Activated gamma-delta T cell (primary cell): Measurements from ENCODE around the gene ARHGEF10L.

Experiments
- DNase-seq: peaks from one replicate; lab custom pipeline; 2025; lab: John Stamatoyannopoulos, UW

Gene ARHGEF10L

DNA sequence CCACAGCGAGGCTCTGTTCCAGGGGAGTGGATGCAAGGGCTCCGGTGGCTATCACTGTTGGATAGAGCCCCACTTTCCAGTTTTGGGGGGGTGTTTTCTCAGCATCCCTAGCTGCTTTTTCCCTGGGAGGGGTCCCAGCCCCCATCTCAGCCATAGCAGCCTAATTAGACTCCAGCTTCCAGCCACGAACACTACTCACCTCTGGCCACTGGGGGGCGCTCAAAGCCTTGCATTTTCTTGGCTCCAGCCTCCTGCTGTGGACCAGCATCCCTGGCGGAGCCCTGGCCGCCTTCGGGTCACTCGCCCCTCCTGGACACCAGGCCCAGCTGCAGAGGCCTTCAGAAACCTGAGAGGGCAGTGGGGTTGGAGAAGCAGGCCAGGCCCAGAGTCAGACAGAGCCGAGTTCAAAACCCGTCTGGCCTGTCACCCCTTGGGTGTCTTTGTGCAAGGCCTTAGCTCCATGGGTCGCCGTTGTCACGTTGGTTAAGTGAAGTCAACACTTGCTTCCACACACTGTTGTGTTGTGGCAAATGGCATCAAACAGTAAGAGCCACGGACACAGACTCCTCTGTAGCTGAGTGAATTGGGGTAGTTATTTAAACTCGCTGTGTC, 122.2 kb downstream of the ARHGEF10L start:
- no peak for DNase-seq

GRCh38 chr1:17662296-17662695, 122.8 kb downstream of the ARHGEF10L start:
- DNase-seq: no peak

DNA sequence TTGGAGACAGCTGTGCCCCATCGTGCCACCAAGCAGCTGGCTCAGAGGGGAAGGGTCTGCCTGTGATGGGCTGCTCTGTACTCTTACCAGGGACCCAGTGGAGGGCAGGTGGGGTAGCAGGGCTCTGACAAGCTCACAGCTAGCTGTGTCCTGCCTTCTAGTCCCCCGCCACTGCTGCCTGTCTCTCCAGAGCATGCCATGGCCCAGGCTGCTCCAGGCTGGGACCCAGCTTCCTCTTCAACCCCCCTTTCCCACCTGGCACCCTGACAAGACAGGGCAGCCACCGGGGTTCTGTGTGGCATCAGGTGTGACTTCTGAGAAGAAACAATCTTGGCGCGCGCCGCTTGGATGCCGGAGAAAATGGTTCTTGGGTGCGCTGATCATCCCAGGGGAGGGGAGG, 123.3 kb downstream of the ARHGEF10L start:
- DNase-seq: no peak

- no peak for DNase-seq
These were observed 124.1 kb downstream of the ARHGEF10L start for GRCh38 chr1:17663646-17664045.

DNA sequence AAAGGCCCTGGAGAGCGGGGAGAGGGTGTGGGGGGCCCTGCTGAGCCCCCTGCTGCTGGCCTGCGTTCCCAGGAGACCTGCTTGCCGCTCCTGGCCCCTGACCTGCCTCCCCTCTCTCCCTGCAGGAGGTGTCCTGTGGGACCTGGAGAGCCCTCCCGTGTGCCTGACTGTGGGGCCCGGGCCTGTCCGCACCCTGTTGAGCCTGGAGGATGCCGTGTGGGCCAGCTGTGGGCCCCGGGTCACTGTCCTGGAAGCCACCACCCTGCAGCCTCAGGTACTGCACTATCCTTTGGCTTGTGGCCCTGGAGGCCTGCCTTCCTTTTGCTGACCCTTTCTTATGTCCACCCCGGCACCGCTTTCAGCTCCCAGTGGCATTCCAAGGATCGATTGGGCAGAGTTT, 124.8 kb downstream of the ARHGEF10L start:
- DNase-seq: no peak

- DNase-seq: no peak
These were observed 125.6 kb downstream of the ARHGEF10L start for GRCh38 chr1:17665054-17665453.

GRCh38 chr1:17665950-17666720, 126.6 kb downstream of the ARHGEF10L start:
- no peak for DNase-seq

DNA sequence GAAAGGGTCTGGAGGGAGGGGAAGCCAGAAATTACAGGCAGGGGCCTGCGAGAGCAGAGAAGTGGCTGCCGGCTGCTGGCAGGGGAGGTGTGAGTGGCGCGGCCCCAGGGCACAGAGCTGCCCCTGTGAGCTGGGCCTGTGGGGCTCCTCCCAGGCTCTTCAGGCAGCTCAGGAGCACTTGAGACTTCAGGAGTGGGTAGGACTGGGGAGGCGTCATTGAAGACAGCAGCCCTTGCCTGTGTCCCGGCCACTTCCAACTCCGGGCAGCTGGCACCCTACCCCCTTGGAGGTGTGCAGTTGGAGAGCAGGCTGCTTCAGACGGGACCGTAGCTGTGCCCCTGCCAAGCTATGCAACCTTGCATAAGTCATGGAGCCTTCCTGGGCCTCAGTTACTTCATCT, 128.1 kb downstream of the ARHGEF10L start:
- DNase-seq: no peak

DNA sequence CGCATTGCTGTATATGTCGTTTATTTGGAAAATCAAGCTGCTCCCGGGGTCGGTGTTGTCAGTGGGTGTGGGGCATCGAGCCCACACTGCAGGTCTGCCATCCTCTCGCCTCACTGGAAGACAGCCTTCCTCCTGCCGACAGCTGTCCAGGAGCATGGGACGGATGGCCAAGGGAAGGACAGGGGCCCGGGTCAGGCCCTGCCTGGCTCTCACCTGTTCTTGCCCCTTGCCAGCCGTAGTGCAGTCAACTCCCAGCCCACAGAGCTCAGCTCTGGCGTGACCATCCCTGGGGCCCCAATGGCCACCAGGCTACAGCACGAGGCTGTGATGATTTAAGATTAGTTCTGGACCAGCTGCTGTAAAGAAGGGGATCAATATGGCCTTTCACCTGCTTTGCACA, 128.7 kb downstream of the ARHGEF10L start:
- no peak for DNase-seq

GRCh38 chr1:17668624-17669175, 129.2 kb downstream of the ARHGEF10L start:
- DNase-seq: no peak

DNA sequence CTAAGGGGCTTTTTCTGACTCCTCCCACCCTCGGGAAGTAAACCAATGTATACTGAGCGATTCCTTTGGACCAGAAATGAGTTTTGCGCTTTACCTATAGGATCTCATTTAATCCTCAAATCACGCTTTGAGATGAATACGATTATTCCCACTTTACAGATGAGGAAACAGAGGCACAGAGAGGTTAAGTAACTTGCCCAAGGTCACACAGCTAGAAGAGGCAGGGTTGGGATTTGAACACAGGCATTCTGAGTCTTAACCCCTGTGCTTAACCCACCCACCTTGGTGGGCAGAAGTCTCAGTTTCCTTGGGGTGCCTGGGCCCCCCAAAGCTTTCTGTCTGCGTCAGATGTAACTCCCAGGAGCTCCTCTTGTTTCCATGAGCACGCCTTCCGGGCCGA, 129.8 kb downstream of the ARHGEF10L start:
- no peak for DNase-seq

DNA sequence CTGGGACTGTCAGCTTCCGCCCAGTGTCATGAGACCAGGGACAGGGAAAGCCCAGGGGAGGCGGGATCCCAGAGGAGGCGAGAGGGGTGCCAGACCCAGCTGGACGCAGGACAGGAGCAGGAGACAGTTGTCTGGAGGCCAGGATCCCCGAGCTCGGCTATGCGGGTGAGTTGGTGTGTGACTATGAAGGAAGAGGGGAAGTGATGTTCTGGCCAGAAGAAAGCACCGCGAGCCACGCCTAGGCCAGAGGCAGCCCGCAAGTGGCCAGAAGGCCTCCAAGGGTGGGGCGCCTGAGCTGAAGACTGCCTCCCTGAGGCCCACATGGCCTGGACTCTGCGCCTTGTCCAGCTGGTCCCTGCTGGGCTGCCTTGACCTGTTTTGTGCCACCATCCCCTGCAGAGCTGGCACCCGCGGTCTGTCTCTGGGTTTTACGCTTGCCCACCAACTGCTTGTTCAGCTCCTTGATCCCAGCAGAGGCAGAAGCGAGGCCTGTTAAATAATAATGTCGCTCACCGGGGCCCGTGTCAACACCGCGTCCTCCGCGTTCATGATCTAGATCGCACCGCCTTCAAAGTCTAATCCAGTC, 130.5 kb downstream of the ARHGEF10L start:
- no peak for DNase-seq

DNA sequence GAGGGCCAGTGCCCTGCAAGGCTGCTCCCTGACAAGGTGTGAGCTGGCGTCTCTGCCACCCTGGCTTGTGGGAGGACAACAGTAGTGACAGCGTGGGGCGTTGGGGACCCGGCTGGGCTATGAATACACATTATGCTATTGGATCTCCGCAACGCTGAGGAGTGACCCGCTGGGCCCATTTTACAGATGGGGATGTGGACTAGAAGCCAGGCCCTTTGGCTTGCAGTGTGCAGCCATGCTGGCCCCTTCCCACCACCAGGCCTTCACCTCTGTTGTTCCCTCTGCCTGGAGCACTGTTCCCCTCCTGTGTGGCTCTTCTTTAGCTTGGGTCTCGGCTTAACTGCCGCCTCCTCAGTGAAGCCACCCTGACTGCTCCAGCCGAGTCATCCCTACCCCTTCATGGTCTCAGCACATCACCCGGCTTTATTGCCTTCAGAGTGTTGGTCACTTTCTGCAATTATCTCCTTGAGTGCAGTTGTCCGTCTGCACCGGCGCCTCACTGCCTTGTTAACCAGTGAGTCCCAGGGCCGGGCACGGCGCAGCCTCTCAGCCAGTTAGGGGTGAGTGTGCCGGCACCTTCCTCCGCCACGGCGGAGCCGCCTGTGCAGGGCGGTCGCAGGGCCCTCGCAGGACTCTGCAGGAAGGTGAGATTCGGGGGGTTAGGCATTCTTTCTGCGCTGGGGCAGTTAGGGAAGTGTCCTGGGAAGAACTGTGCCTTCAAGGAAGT, 131.3 kb downstream of the ARHGEF10L start:
- no peak for DNase-seq

DNA sequence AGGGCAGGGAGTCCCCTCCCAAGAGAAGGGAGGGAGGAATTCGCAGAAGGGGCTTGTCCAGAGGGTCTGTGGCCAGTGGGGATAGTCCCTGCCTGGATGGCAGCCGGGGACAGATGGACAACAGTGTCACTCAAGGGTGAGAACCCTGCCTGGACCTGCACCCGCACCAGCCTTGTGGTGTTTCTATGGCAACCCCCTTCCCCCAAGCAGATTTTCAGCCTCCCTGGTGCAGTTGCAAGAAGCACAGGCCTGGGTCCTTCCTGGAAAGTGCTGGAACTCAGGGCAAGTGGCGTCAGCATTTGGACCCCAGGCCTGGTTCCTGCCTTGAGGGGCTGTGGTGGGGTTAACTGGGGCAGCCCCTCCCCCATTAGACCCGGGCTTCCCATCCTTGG, 131.8 kb downstream of the ARHGEF10L start:
- no peak for DNase-seq

DNA sequence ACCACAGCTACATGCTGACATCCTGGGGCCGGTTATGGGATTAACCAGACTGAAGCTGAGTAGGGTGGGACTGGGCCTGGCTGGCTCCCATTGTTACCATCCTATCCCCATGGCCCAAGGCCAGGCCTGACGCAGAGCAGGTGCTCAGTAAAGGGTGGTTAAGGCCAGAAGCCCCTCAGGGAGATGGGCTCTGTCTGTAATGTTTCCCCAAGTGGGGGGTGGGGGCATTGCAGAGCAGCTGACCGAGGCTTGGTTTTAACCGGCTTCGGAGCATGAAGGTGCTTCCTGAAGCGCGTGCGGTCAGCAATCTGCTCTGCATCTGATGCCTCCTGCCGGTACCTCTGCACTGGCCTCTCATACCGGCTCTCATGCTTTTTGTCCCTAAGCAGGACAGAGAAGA, 132.2 kb downstream of the ARHGEF10L start:
- no peak for DNase-seq

DNA sequence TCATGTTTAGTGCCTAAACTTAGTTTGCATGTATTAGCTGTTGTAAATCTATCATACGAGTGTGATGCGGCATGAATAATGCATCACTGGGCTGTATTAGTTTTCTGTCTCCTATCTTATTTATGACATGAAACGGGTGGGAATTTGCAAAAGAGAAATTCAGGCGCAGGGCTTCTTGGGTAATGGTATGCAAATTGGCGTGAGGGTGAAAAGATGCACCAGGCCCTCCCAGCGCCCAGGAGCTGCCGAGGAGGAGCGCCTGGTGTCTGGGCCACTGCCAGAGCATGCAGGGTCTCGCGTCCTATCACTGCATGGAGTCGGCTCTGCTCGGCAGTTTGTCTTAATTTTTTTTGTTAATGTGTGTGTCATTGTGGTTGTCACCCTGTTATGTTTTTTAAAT, 132.7 kb downstream of the ARHGEF10L start:
- DNase-seq: no peak

- DNase-seq: no peak
These were observed 134.0 kb downstream of the ARHGEF10L start for GRCh38 chr1:17673329-17674072.

DNA sequence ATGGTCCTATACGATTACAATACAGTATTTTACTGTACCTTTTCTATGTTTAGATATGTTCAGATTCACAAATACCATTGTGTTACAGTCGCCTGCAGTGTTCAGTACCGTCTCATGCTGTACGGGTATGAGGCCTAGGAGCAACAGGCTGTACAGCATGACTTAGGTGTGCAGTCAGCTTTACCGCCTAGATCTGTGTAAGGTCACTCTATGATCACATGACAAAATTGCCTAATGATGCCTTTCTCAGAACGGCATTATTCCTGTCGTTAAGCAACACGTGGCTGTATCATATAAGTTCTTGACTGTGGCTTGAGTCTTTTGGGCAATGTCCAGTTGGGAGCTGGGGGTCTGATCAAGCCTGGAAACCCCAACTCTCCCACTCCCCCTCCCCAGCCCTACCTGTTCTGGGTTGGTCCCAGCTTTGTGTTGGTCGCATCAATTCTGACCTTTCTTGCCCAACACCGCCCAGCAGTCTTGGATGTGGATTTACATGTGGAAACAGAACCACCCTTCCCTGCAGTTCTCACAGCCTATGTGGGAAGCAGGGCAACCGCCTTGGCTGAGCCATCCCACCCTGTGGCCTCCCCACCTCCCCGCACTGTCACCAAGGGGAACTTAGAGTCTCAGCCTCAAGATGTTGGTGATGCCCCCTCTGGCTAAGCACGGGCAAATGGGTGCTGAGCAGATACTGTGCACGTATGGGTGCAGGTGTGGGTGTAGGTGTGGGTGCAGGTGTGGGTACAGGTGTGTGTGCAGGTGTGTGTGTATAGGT, 135.4 kb downstream of the ARHGEF10L start:
- no peak for DNase-seq

DNA sequence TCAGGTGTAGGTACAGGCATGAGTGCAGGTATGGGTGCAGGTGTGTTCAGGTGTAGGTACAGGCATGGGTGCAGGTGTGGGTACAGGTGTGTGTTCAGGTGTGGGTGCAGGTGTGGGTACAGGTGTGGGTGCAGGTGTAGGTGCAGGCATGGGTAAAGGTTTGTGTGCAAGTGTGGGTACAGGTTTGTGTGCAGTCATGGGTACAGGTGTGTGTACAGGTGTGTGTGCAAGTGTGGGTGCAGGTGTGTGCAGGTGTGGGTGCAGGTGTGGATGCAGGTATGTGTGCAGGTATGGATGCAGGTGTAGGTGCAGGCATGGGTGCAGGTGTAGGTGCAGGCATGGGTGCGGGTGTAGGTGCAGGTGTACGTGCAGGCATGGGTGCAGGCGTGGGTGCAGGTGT, 136.2 kb downstream of the ARHGEF10L start:
- DNase-seq: no peak

DNA sequence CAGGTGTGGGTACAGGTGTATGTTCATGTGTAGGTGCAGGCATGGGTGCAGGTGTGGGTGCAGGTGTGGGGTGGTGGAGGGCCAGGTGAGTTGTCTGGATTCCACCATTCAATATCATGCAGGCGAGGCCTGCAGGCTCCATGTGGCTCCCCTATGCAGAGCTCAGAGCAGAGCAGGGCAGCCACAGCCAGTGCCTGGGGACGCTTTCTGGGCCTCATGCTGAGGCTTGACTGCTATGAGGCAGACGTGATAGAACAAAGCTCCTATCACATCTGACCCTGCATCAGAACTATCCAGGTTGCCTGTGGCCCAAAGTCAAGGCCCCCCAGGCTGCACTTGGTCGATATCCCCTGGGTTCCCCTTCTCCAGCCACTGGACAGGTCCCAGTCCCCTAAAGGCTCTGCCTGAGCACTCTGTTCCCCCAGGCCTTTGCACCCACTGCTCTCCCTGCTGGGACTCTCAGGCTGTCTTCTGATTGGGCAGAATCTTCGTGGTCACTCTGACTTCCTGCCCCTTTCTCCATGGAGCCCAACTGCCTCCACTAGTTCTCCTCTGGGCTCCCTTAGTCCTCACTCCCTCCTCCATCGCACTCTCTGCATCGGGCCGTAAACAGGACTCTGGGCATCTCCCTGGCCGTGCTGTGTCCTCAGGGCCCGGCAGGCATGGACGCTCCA, 137.0 kb downstream of the ARHGEF10L start:
- no peak for DNase-seq
